HG02938 (cell line): ENCODE data around the gene AGBL4.

ENCODE experiments used
- ATAC-seq: cut with Tn5 transposase; IDR thresholded peaks from one replicate; pipeline ENCODE4 v1.9.1; 2021; ENCODE audit warnings: mild to moderate bottlenecking, moderate library complexity; ENCODE audit not compliant: unreplicated experiment

AGBL4 gene

GRCh38 chr1:48693674-48694320 is 1330.0 kb downstream of the AGBL4 start:
- no peak for ATAC-seq

DNA sequence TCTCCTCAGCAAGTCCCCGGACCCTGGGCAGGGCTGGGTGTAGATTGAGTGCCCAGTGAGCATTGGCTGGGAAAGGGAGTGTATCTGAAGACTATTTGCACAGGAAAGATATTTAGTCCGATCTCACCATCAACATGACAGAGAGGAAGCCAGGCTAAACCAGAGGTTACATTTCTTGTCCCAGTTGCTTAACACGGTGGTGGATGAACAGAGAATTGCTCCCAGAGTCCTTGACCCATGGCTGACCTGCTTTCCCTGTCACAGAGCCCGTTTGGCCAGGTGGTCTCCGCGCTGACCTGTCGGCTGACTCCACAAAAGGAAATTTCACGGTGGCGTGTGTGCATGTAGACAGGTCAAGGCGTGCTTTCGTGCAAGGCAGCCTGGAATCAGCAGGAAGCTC is 1330.6 kb downstream of the AGBL4 start:
- no peak for ATAC-seq

DNA sequence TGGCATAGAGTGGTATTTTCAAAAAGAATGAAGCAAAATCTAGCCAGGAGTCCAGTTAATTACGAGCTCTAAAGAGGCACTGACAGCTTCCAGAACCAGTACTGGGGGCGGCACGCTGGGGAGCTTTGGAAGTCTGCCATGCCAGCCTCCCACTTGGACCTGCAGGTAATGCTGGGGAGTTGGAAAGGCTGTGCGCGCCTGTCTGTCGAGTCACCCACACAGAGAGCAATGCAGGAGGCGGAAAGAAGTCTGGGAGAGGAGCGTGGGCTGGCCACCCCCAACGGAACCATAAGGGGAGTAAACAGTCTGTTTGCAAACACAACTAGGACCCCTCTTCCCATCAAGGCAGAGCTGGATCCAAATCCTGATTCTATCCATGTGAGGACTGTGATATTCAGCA is 1331.5 kb downstream of the AGBL4 start:
- ATAC-seq, result no peak

DNA sequence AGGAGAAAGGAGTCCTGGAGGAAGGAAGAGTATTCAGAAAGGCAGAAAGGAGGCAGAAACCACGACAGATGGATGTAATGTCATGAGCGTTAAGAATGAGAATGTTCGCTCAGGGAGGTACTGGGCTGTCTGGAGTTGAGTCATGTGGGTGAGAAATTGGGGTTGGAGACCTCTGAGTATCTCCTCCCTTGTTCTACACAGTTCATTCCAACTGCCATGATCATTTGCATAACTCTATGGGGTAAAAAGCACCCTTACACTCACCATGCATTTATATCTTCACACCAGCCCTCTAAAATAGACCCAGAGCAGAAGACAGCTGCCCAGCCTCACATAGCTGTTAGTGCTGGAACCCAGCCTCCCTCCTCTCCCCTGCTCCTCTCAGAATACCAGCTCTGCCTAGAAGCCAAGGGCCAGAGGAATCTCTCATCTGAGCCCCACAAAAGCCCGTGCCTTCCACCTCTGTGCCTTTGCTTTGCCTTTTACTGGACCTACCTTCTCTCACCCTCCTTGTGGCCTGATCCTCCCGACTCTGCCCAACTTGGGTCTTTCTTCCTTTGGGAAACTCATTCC is 1332.2 kb downstream of the AGBL4 start:
- peak; percentile 78 for ATAC-seq

GRCh38 chr1:48688102-48688760 is 1335.5 kb downstream of the AGBL4 start:
- peak; percentile 78 for ATAC-seq

DNA sequence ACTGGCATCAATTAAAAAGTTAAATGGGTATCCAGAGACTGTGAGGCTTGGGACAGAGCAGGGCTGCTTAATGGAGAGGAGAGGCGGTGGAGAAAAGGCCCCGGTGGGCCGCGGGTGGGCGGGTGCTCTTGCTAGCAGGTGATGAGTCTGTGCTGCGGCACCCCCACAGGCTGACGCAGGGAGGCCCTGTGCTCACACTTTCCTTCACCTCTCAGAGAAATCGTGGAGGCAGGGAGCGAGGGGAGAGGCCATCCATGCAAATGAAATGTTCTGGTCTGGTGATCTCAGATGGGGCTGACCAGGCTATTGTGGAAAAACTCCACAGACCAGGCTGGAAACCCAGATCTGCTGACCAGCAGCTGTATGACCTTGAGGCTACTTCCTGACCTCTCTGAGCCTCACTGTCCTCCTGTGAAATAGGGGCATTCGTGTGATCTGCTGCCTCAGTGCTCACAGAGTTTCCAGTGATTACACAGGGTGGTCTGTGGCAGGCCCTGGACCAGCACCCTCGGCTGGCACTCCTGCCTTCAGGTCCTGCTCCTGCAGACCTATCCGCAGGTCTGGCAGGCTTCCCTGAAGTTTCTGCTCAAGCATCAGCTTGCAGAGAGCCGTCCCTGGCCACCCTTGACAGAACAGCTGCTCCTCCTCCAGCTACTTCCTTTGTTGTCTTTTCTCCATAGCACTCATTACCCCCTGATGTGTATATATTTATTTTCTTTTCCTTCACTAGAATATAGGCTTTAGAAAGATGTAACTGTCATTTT is 1336.3 kb downstream of the AGBL4 start:
- no peak for ATAC-seq

- no peak for ATAC-seq
These were observed 1337.6 kb downstream of the AGBL4 start for GRCh38 chr1:48686159-48686558.

- ATAC-seq, result no peak
These were observed 1339.4 kb downstream of the AGBL4 start for GRCh38 chr1:48684381-48684780.

- ATAC-seq, result no peak
These were observed 1339.9 kb downstream of the AGBL4 start for GRCh38 chr1:48683839-48684238.

- ATAC-seq, result no peak
These were observed 1342.1 kb downstream of the AGBL4 start for GRCh38 chr1:48681476-48682305.

DNA sequence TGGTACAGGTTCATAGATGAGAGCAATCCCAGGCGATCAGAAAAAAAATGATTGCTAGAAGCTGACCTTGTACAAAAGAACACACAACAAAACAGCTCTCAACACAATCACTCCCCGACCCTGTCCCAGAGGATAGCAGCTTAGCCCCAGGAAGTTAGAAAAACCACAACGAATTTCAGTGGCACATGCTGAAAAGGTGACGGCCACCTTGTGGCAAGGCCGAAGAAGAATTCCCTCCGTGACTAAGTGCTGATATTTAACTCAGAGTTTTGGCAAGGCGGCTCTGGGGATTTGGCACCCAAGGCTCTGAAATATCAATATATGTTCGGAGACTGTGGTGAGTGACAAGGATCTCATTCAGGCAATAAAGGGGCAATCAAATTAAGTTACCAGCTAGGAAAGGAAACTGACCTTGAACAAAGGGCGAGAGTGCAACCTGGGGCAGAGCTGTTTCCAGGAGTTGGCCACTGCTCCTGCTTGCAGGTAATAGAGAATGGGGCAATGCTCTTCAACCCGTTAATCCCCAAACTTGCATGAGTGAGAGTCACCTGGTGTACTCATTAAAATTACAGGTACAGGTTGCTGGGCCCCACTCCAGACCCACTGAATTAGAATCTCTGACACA is 1343.2 kb downstream of the AGBL4 start:
- ATAC-seq, result no peak

GRCh38 chr1:48679859-48680258 is 1343.9 kb downstream of the AGBL4 start:
- no peak for ATAC-seq

- no peak for ATAC-seq
These were observed 1344.8 kb downstream of the AGBL4 start for GRCh38 chr1:48678710-48679505.

DNA sequence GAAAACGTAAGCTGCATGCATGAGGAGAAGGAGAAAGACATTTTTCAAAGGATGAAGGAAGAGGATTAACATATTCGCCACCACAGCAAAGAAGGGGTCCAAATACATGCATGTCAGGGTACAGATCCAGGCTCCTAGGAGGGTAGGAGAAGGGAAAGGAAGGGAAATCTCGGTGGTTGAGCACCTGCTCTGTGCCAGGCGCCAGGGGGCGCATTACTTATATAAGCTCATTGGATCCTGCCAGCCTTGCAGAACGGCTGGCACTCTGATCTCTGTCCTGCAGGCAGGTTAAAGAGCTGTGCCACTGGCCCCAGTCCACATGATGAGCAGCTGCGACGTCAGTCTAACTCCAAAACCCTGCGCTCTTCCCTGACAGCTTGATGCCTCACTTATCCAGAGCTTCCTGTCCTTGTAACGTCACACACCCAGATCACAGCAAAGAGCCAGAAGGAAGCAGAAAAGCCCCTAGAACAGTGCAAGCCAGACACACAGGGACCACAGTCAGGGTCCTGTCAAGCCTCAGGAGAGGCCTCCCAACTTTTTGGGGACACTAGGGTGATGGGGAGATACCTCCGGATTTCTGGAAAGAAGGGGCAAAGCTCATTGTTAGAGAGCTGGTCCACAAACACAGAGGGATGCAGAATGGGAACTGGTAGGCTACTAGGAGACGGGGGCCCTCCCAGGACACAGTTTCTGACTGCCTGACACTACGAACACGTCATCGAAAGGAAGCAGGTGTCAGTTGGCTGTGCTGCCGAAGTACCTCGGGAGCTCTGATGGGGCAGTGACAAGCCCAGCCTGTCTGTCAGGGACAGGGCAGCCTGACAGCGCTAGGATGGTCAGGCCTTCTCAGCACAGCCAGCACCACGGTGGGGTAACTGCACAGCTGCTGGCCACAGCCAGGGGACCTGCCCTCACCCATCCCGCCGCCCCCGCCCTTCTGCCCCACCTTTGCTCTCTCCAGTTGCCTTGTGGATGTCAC is 1346.2 kb downstream of the AGBL4 start:
- peak; percentile 36 for ATAC-seq

DNA sequence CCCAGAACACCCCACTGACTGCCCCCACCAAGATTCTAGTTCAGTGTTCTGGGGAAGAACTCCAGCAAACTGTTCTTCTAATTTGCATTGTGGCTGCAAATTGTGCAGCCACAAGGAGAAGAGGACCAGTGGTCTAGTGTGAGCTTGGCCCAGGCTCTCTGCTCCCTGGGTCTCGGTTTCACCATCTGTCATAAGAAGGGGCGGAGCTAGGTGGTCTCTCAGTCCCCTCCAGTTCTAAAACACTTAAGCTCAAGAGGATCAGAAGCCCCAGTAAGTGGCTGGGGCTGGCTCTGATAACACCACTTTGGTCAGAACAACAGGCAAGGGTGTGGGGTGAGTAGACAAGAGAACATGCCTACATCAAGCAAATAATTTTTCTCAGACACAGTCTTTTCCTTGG is 1346.9 kb downstream of the AGBL4 start:
- peak; percentile 39 for ATAC-seq

DNA sequence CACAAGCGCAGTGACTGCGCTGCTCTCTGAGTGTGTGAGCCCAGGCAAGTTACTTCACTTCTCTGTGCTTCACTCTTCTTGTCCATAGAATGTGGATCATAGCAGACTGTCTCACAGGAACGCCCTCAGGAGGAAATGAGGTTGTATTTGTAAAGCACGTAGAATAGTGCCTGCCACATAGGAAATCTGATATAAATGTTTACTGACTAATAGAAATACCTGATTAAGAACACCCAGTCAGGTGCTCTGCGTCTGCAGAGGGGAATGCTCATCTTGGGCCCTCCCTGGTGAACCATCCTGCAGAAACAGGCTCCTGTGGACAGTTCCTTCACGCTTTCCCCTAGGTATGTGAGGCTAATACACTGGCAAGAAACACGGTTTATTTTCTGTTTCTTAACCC is 1347.4 kb downstream of the AGBL4 start:
- ATAC-seq, result no peak

GRCh38 chr1:48675251-48675650 is 1348.5 kb downstream of the AGBL4 start:
- ATAC-seq, result no peak

DNA sequence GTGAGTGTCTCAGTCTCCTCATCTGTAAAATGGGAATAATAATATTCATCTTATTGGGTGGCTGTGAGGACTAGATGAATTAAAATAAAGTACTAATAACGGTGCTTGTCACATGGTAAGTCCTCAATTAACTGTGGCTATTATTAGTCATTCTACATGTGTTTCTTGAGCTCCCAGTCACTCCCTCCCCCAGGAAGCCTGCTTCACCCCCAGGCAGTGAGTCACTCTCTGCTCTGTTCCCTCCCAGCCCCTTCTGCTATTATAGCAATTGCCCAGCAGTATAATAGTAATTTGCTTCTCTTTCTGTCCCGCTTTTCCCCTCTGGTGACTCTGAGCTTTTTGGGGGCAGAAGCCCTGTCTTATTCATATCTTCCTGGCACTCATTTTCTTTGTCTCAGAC is 1349.1 kb downstream of the AGBL4 start:
- no peak for ATAC-seq
